A673 (cell line): ENCODE results near the gene ITCH. TPM values are rescaled to one million over a fixed set of nuclear protein-coding genes. Genes with fewer than 3 reads are reported as not detected.
A peak's percentile ranks its signal among the peaks of the same experiment; 100 is the strongest.

Experiments
- Bru-seq: library from RNA; stranded (reverse); fragments of 400-500 nt; gene quantifications from one replicate; lab custom pipeline; 2021; lab: Mats Ljungman, UMichigan
- BruChase-seq, 2 experiments: library from RNA; stranded (reverse); fragments of 400-500 nt; gene quantifications; one replicate each; lab custom pipeline; 2021; lab: Mats Ljungman, UMichigan
- BruUV-seq: library from RNA; stranded (reverse); fragments of 400-500 nt; replicated peaks from 2 replicates; lab custom pipeline; 2021; lab: Mats Ljungman, UMichigan
- CTCF ChIA-PET: fragments of 300-600 bp; sonication (Branson Sonifier 250); formaldehyde crosslinking; loops from one replicate; lab custom pipeline; 2022; ENCODE audit warnings: antibody characterized with exemption; lab: Charles Lee
- POLR2A ChIA-PET: fragments of 300-600 bp; sonication (Branson Sonifier 250); formaldehyde crosslinking; loops from one replicate; lab custom pipeline; 2022; ENCODE audit warnings: antibody characterized with exemption; ENCODE audit not compliant: low non-redundant PET; lab: Charles Lee
- DNase-seq: peaks from one replicate; pipeline ENCODE4 v3.0.0-alpha.2; 2015; ENCODE audit warnings: low spot score
- H3K27ac ChIP-seq: fragments of 200-600 bp; sonication (generic); 2 replicates; pipeline ENCODE4 v1.5.1; 2016; ENCODE audit warnings: mixed run types, low read depth, mild to moderate bottlenecking, mixed read lengths, antibody characterized with exemption, low read length; ENCODE audit not compliant: poor library complexity, severe bottlenecking
- H3K27me3 ChIP-seq: fragments of 200-600 bp; sonication (generic); replicated peaks from 2 replicates; pipeline ENCODE4 v1.6.1; 2017; ENCODE audit warnings: mixed run types, low read depth, mild to moderate bottlenecking, mixed read lengths, antibody characterized with exemption, low read length; ENCODE audit not compliant: insufficient read depth, poor library complexity
- H3K36me3 ChIP-seq: fragments of 200-600 bp; sonication (generic); 2 replicates; pipeline ENCODE4 v1.6.1; 2016; ENCODE audit warnings: mixed run types, mild to moderate bottlenecking, mixed read lengths, antibody characterized with exemption, low read length; ENCODE audit not compliant: insufficient read depth, poor library complexity, severe bottlenecking
- H3K4me1 ChIP-seq: fragments of 200-600 bp; sonication (generic); 2 replicates; pipeline ENCODE4 v1.6.1; 2017; ENCODE audit warnings: mixed run types, mild to moderate bottlenecking, mixed read lengths, antibody characterized with exemption, low read length; ENCODE audit not compliant: insufficient read depth, poor library complexity, severe bottlenecking
- H3K4me3 ChIP-seq: fragments of 200-600 bp; sonication (generic); 2 replicates; pipeline ENCODE4 v1.5.1; 2016; ENCODE audit warnings: low read depth, mixed run types, mild to moderate bottlenecking, mixed read lengths, low read length; ENCODE audit not compliant: poor library complexity, severe bottlenecking
- H3K9me3 ChIP-seq: fragments of 200-600 bp; sonication (generic); 2 replicates; pipeline ENCODE4 v1.6.1; 2016; ENCODE audit warnings: mixed run types, low read depth, mild to moderate bottlenecking, mixed read lengths, antibody characterized with exemption, low read length; ENCODE audit not compliant: poor library complexity, severe bottlenecking
- EZH2 ChIP-seq: fragments of 200-600 bp; sonication (generic); IDR thresholded peaks from 2 replicates; pipeline ENCODE4 v1.6.1; 2017; ENCODE audit warnings: borderline replicate concordance, low read depth, mild to moderate bottlenecking, mixed read lengths, antibody characterized with exemption, low read length; ENCODE audit not compliant: poor library complexity, severe bottlenecking
- intact Hi-C: fragments of 100-400 bp; cut with micrococcal nuclease; formaldehyde crosslinking; loops from one replicate; pipeline ENCODE4 v1.10.0; 2022; ENCODE audit not compliant: unreplicated experiment
- long read RNA-seq: library from polyadenylated mRNA; stranded (forward); transcript quantifications from one replicate; pipeline ENCODE4 v2.0.0, GENCODE V29; 2022
- total RNA-seq: library from RNA; stranded (reverse); gene quantifications from 2 replicates; pipeline ENCODE4 v1.2.3, GENCODE V29; 2021
- TF ChIP-seq, protein P1 (sequence below): fragments of 300-800, 200-600 bp; sonication (generic); conservative IDR thresholded peaks from 2 replicates; pipeline ENCODE4 v1.5.1; 2017; ENCODE audit warnings: low read depth, mild to moderate bottlenecking, antibody characterized with exemption, low read length, moderate library complexity, mixed read lengths

Gene ITCH
- total RNA-seq (56.2 and 57.7 TPM in 2 replicates), Bru-seq, nascent RNA (percentile 90 among the genes with signal in this experiment), BruChase-seq, experiment 1, labeled RNA remaining after a 2-hour chase (percentile 87 among the genes with signal in this experiment), BruChase-seq, experiment 2, labeled RNA remaining after a 6-hour chase (percentile 89 among the genes with signal in this experiment)
- long read RNA-seq, full-length matches to known transcripts, result 22 of 46 reads
- long read RNA-seq, partial matches to known transcripts, result 5 of 46 reads
- long read RNA-seq, other reads (novel, unspliced or antisense), result 19 of 46 reads

GRCh38 chr20:34363062-34363464 lies at the start of gene ITCH:
Gene ITCH, plus strand, starts transcription at chr20:34363273. Its CDS starts 30,539 bp downstream, at chr20:34393812.
- intact Hi-C loops, result no loop called here
- TF ChIP-seq EZH2, result no peak
- TF ChIP-seq, protein P1, sequence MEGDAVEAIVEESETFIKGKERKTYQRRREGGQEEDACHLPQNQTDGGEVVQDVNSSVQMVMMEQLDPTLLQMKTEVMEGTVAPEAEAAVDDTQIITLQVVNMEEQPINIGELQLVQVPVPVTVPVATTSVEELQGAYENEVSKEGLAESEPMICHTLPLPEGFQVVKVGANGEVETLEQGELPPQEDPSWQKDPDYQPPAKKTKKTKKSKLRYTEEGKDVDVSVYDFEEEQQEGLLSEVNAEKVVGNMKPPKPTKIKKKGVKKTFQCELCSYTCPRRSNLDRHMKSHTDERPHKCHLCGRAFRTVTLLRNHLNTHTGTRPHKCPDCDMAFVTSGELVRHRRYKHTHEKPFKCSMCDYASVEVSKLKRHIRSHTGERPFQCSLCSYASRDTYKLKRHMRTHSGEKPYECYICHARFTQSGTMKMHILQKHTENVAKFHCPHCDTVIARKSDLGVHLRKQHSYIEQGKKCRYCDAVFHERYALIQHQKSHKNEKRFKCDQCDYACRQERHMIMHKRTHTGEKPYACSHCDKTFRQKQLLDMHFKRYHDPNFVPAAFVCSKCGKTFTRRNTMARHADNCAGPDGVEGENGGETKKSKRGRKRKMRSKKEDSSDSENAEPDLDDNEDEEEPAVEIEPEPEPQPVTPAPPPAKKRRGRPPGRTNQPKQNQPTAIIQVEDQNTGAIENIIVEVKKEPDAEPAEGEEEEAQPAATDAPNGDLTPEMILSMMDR, result no peak
- peaks cover 7% of the 10 kb centered on the region for H3K4me1 ChIP-seq
- peak; percentile 97 for DNase-seq
- no peaks in the 10 kb centered on the region for H3K36me3 ChIP-seq
- H3K4me3 ChIP-seq, result peak within 1 kb of the TSS; percentile 95
- H3K27ac ChIP-seq, result peak within 1 kb of the TSS; percentile 84
- BruUV-seq, result no TSS peak
- POLR2A ChIA-PET, result interaction anchor here (0.6 kb wide), 2 partner anchors 18 to 1092 kb away, joined by 4 read pairs; no protein-coding TSS in a partner anchor
- no peaks in the 10 kb centered on the region for H3K9me3 ChIP-seq
- CTCF ChIA-PET, result interaction anchor here (0.7 to 1.4 kb wide), 2 partner anchors 50 to 108 kb away, joined by 5 read pairs; no protein-coding TSS in a partner anchor
- H3K27me3 ChIP-seq, result no peaks in the 10 kb centered on the region

- CTCF ChIA-PET, result no interaction called here
These were observed 47.8 kb upstream of the ITCH start for GRCh38 chr20:34315236-34315635.

GRCh38 chr20:34316196-34316814 lies 46.8 kb upstream of the ITCH start:
- CTCF ChIA-PET, result no interaction called here
- Histone ChIP-seq H3K9me3 (no peaks in the 10 kb centered on the region), H3K4me1 (peaks cover 12% of the 10 kb centered on the region), H3K27ac (no peak overlapping the region), H3K36me3 (no peaks in the 10 kb centered on the region), H3K4me3 (no peak overlapping the region), H3K27me3 (no peaks in the 10 kb centered on the region)
- BruUV-seq, result no TSS peak
- intact Hi-C loops, result no loop called here
- peak; percentile 68 for DNase-seq
- POLR2A ChIA-PET, result no interaction called here
- no peak for TF ChIP-seq EZH2
- TF ChIP-seq, protein P1, result no peak

More at GRCh38 chr20:34315236-34315635, 47.8 kb upstream of the ITCH start:
- no peak overlapping the region for H3K4me3 ChIP-seq
- DNase-seq, result no peak
- H3K9me3 ChIP-seq, result no peaks in the 10 kb centered on the region
- TF ChIP-seq, protein P1, result no peak
- no peak for TF ChIP-seq EZH2
- no peak overlapping the region for H3K27ac ChIP-seq
- no TSS peak for BruUV-seq
- no peaks in the 10 kb centered on the region for H3K27me3 ChIP-seq
- H3K36me3 ChIP-seq, result no peaks in the 10 kb centered on the region
- intact Hi-C loops, result no loop called here
- H3K4me1 ChIP-seq, result peaks cover 12% of the 10 kb centered on the region
- POLR2A ChIA-PET, result no interaction called here
